T47D (cell line): ENCODE data around the gene FAXDC2.
"Not testable (repeated sequence)": the region's sequence is repeated elsewhere in the genome, so short reads cannot be mapped to it uniquely, and the experiment has no call there.

ENCODE experiments used
- DNase-seq, 2 experiments: peaks; one replicate each; pipeline versions ENCODE4 v3.0.0 to v3.0.0-alpha.2; 2011 to 2012; ENCODE audit warnings: low read depth in 1 of 2, low spot score in 1 of 2
- JUND ChIP-seq: IDR thresholded peaks from 2 replicates; pipeline ENCODE4 v1.6.1; 2012; ENCODE audit warnings: low read depth
- in situ Hi-C: cut with HindIII; loops from 2 replicates; pipeline ENCODE4 v1.10.0; 2016; ENCODE audit warnings: low sequenced_read_pairs, low pct_unique_long_range_greater_than_20kb

Gene FAXDC2

GRCh38 chr5:154834053-154834452, 16.4 kb downstream of the FAXDC2 start:
- no peak for TF ChIP-seq JUND
- peak in 1 of 2 experiments; percentile 60 for DNase-seq
- in situ Hi-C loops = no loop called here

GRCh38 chr5:154832804-154833203, 17.6 kb downstream of the FAXDC2 start:
- DNase-seq, in situ Hi-C loops: not testable (repeated sequence)

- no peak for DNase-seq
- in situ Hi-C loops = no loop called here
- TF ChIP-seq JUND = no peak
Observed at GRCh38 chr5:154831451-154831850, 19.0 kb downstream of the FAXDC2 start.

GRCh38 chr5:154830596-154830995, 19.8 kb downstream of the FAXDC2 start:
- DNase-seq = no peak
- no peak for TF ChIP-seq JUND
- in situ Hi-C loops = no loop called here

GRCh38 chr5:154830219-154830595, 20.2 kb downstream of the FAXDC2 start:
- no peak for DNase-seq
- TF ChIP-seq JUND = no peak
- in situ Hi-C loops = no loop called here

- no peak for TF ChIP-seq JUND
- DNase-seq = peak in 1 of 2 experiments; percentile 54
- in situ Hi-C loops = no loop called here
Observed at GRCh38 chr5:154829589-154830218, 20.7 kb downstream of the FAXDC2 start.

GRCh38 chr5:154829181-154829588, 21.2 kb downstream of the FAXDC2 start:
- peak in 1 of 2 experiments; percentile 45 for DNase-seq
- TF ChIP-seq JUND = no peak
- in situ Hi-C loops = no loop called here

- in situ Hi-C loops = no loop called here
- DNase-seq = no peak
- TF ChIP-seq JUND = no peak
Observed at GRCh38 chr5:154824070-154824469, 26.3 kb downstream of the FAXDC2 start.

GRCh38 chr5:154823605-154824004, 26.8 kb downstream of the FAXDC2 start:
- in situ Hi-C loops = no loop called here
- TF ChIP-seq JUND = no peak
- no peak for DNase-seq

- in situ Hi-C loops = not testable (repeated sequence)
Observed at GRCh38 chr5:154822896-154823295, 27.5 kb downstream of the FAXDC2 start.

GRCh38 chr5:154820383-154820782, 30.0 kb downstream of the FAXDC2 start:
- no peak for TF ChIP-seq JUND
- in situ Hi-C loops = no loop called here
- DNase-seq = no peak

More at GRCh38 chr5:154822896-154823295, 27.5 kb downstream of the FAXDC2 start:
- not testable (repeated sequence) for DNase-seq

GRCh38 chr5:154819546-154819945, 30.9 kb downstream of the FAXDC2 start:
- in situ Hi-C loops = no loop called here
- DNase-seq = no peak
- no peak for TF ChIP-seq JUND

- TF ChIP-seq JUND = no peak
- in situ Hi-C loops = no loop called here
- DNase-seq = no peak
Observed at GRCh38 chr5:154818471-154819116, 31.8 kb downstream of the FAXDC2 start.

GRCh38 chr5:154817815-154818214, 32.6 kb downstream of the FAXDC2 start:
- no peak for DNase-seq
- in situ Hi-C loops = no loop called here
- TF ChIP-seq JUND = no peak
